MM.1S (cell line): ENCODE measurements around the gene CNGA3.

Source experiments
- DNase-seq: peaks from one replicate; pipeline ENCODE4 v3.0.0-alpha.2; 2015
- H2AFZ ChIP-seq: fragments of 300-600 bp; sonication (generic); 2 replicates; pipeline ENCODE4 v1.6.0; 2016; ENCODE audit warnings: antibody characterized with exemption, low read length
- H3F3A ChIP-seq: fragments of 300-600 bp; sonication (generic); 2 replicates; pipeline ENCODE4 v1.6.1; 2016; ENCODE audit warnings: mild to moderate bottlenecking, antibody characterized with exemption, low read length, moderate library complexity, mixed read lengths; ENCODE audit not compliant: insufficient read depth
- H3K27ac ChIP-seq: fragments of 300-600 bp; sonication (generic); 2 replicates; pipeline ENCODE4 v1.5.1; 2016; ENCODE audit warnings: mild to moderate bottlenecking, low read length
- H3K27me3 ChIP-seq: fragments of 300-600 bp; sonication (generic); replicated peaks from 2 replicates; pipeline ENCODE4 v1.6.0; 2016; ENCODE audit warnings: low read length; ENCODE audit not compliant: insufficient read depth
- H3K36me3 ChIP-seq: fragments of 300-600 bp; sonication (generic); replicated peaks from 2 replicates; pipeline ENCODE4 v1.6.1; 2016; ENCODE audit warnings: mild to moderate bottlenecking, low read length, mixed read lengths; ENCODE audit not compliant: insufficient read depth
- H3K4me1 ChIP-seq: fragments of 300-600 bp; sonication (generic); 2 replicates; pipeline ENCODE4 v1.6.1; 2016; ENCODE audit warnings: low read length, mixed read lengths
- H3K4me2 ChIP-seq: fragments of 300-600 bp; sonication (generic); 2 replicates; pipeline ENCODE4 v1.6.0; 2016; ENCODE audit warnings: low read depth, low read length
- H3K4me3 ChIP-seq: fragments of 300-600 bp; sonication (generic); 2 replicates; pipeline ENCODE4 v1.5.1; 2016; ENCODE audit warnings: low read length, mixed read lengths
- H3K79me2 ChIP-seq: fragments of 300-600 bp; sonication (generic); 2 replicates; pipeline ENCODE4 v1.6.1; 2016; ENCODE audit warnings: mixed run types, low read length, mixed read lengths
- H3K9ac ChIP-seq: fragments of 300-600 bp; sonication (generic); 2 replicates; pipeline ENCODE4 v1.6.1; 2016; ENCODE audit warnings: low read length, mixed read lengths
- H3K9me2 ChIP-seq: fragments of 300-600 bp; sonication (generic); replicated peaks from 2 replicates; pipeline ENCODE4 v1.6.1; 2016; ENCODE audit warnings: mild to moderate bottlenecking, low read length, mixed read lengths; ENCODE audit not compliant: insufficient read depth
- H3K9me3 ChIP-seq: fragments of 300-600 bp; sonication (generic); replicated peaks from 2 replicates; pipeline ENCODE4 v1.6.1; 2016; ENCODE audit warnings: mild to moderate bottlenecking, low read length, mixed read lengths; ENCODE audit not compliant: insufficient read depth
- H4K20me1 ChIP-seq: fragments of 300-600 bp; sonication (generic); 2 replicates; pipeline ENCODE4 v1.6.1; 2016; ENCODE audit warnings: mild to moderate bottlenecking, low read length, moderate library complexity, mixed read lengths; ENCODE audit not compliant: insufficient read depth
- CTCF ChIP-seq: fragments of 300-600 bp; sonication (generic); IDR thresholded peaks from 2 replicates; pipeline ENCODE4 v1.5.1; 2016; ENCODE audit warnings: antibody characterized with exemption, low read length, mixed read lengths
- EZH2 ChIP-seq: fragments of 300-600 bp; sonication (generic); optimal IDR thresholded peaks from 2 replicates; pipeline ENCODE3; 2017; ENCODE audit warnings: low read depth, mild to moderate bottlenecking, antibody characterized with exemption, low read length, mixed read lengths
- EZH2phosphoT487 ChIP-seq: fragments of 300-600 bp; sonication (generic); IDR thresholded peaks from 2 replicates; pipeline ENCODE4 v1.6.1; 2018; ENCODE audit warnings: antibody characterized with exemption, low read length

CNGA3 gene

GRCh38 chr2:98396745-98397355 is 50.6 kb downstream of the CNGA3 start:
- no peak overlapping the region for H3K9ac ChIP-seq
- no peaks in the 10 kb centered on the region for H3K9me2 ChIP-seq
- no peaks in the 10 kb centered on the region for H3K9me3 ChIP-seq
- H4K20me1 ChIP-seq, result no peaks in the 10 kb centered on the region
- H3K4me2 ChIP-seq, result no peak overlapping the region
- H3K36me3 ChIP-seq, result no peaks in the 10 kb centered on the region
- H3F3A ChIP-seq, result no peaks in the 10 kb centered on the region
- no peak overlapping the region for H3K4me3 ChIP-seq
- no peaks in the 10 kb centered on the region for H3K27me3 ChIP-seq
- H3K4me1 ChIP-seq, result no peaks in the 10 kb centered on the region
- H2AFZ ChIP-seq, result no peak overlapping the region
- H3K79me2 ChIP-seq, result no peaks in the 10 kb centered on the region
- no peak overlapping the region for H3K27ac ChIP-seq
- TF ChIP-seq CTCF (no peak), EZH2 (no peak), EZH2phosphoT487 (no peak)
- DNase-seq, result no peak

GRCh38 chr2:98399140-98399539 is 52.9 kb downstream of the CNGA3 start:
- no peaks in the 10 kb centered on the region for H3K9me2 ChIP-seq
- H3K9me3 ChIP-seq, result no peaks in the 10 kb centered on the region
- no peak overlapping the region for H3K4me2 ChIP-seq
- no peak overlapping the region for H2AFZ ChIP-seq
- no peak overlapping the region for H3K9ac ChIP-seq
- H4K20me1 ChIP-seq, result no peaks in the 10 kb centered on the region
- no peaks in the 10 kb centered on the region for H3K27me3 ChIP-seq
- no peak overlapping the region for H3K27ac ChIP-seq
- no peak for DNase-seq
- H3K79me2 ChIP-seq, result no peaks in the 10 kb centered on the region
- no peaks in the 10 kb centered on the region for H3K4me1 ChIP-seq
- TF ChIP-seq EZH2phosphoT487 (no peak), EZH2 (no peak), CTCF (no peak)
- H3K4me3 ChIP-seq, result no peak overlapping the region
- H3K36me3 ChIP-seq, result no peaks in the 10 kb centered on the region
- H3F3A ChIP-seq, result no peaks in the 10 kb centered on the region

GRCh38 chr2:98403878-98404277 is 57.6 kb downstream of the CNGA3 start:
- no peak overlapping the region for H3K4me2 ChIP-seq
- no peak overlapping the region for H2AFZ ChIP-seq
- DNase-seq, result no peak
- H3F3A ChIP-seq, result no peaks in the 10 kb centered on the region
- H3K79me2 ChIP-seq, result no peaks in the 10 kb centered on the region
- H3K9me3 ChIP-seq, result no peaks in the 10 kb centered on the region
- no peaks in the 10 kb centered on the region for H3K4me1 ChIP-seq
- H4K20me1 ChIP-seq, result no peaks in the 10 kb centered on the region
- no peak overlapping the region for H3K4me3 ChIP-seq
- H3K27ac ChIP-seq, result no peak overlapping the region
- no peaks in the 10 kb centered on the region for H3K27me3 ChIP-seq
- TF ChIP-seq EZH2, result no peak
- TF ChIP-seq EZH2phosphoT487, result no peak
- no peak for TF ChIP-seq CTCF
- H3K9ac ChIP-seq, result no peak overlapping the region
- H3K36me3 ChIP-seq, result no peaks in the 10 kb centered on the region
- H3K9me2 ChIP-seq, result no peaks in the 10 kb centered on the region
